DMS153 treated with DMSO at 0.1 percent for 48 hours (cell line): Measurements from ENCODE around the gene MAP4K1.
A peak's percentile ranks its signal among the peaks of the same experiment; 100 is the strongest.
"Not testable (repeated sequence)": the region's sequence is repeated elsewhere in the genome, so short reads cannot be mapped to it uniquely, and the experiment has no call there.

Source experiments
- DNase-seq: peaks from one replicate; lab custom pipeline; 2025; ENCODE audit not compliant: unreplicated experiment; lab: John Stamatoyannopoulos, UW

The MAP4K1 gene

DNA sequence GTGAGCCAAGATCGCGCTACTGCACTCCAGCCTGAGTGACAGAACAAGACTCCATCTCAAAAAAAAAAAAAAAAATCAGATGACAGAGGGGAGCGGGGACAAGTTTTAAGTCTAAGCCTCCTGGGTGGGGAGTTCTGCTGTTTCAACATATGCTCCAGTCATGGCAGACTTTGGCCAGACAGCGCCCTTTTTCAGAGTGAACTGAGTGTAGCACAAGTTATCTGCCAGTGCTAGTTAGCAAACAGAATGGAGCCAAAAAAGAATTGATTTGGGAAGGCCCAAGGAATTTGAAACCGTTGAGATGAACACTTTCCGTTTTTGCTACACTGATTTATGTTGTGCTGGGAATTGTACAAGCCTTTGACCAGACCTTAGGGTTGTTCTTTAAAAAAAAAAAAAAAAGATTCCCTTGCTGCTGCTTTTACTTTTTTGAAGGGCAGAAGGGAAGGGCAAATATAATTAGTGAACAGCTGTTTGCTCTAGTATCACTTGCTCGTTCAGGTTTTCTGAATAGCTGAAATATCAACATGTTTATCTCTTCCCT, 35.3 kb upstream of the MAP4K1 start:
- DNase-seq, result no peak

- DNase-seq, result no peak
These were observed 33.3 kb upstream of the MAP4K1 start for GRCh38 chr19:38650911-38651584.

GRCh38 chr19:38650172-38650775, 32.5 kb upstream of the MAP4K1 start:
- no peak for DNase-seq

GRCh38 chr19:38649305-38650171, 31.8 kb upstream of the MAP4K1 start:
- no peak for DNase-seq

DNA sequence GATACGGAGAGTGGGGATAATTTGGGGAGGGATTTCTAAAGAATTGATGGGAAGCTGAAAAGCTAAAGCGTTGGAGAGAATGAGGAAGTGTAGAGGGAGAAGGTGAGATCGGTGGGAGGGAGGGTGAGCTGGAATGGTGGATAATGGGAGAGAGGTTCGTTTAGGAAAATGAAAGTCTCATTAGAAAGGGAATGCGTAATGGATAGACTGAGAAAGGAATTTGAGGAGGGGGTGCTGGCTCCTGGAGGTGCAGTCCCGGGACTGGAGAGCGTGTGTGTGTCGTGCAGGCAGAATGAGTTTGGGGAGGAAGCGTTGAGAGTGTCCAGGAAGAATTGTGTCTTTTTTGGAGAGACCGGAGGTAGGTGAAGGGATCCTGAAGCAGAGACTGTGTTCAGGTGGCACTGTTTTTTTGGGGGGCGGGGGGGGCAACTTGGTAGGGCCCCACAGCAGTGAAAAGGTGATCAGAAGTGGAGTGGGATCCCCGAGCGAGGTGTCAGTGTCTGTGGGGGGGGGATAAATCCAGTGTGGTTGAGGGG, 31.1 kb upstream of the MAP4K1 start:
- no peak for DNase-seq

DNA sequence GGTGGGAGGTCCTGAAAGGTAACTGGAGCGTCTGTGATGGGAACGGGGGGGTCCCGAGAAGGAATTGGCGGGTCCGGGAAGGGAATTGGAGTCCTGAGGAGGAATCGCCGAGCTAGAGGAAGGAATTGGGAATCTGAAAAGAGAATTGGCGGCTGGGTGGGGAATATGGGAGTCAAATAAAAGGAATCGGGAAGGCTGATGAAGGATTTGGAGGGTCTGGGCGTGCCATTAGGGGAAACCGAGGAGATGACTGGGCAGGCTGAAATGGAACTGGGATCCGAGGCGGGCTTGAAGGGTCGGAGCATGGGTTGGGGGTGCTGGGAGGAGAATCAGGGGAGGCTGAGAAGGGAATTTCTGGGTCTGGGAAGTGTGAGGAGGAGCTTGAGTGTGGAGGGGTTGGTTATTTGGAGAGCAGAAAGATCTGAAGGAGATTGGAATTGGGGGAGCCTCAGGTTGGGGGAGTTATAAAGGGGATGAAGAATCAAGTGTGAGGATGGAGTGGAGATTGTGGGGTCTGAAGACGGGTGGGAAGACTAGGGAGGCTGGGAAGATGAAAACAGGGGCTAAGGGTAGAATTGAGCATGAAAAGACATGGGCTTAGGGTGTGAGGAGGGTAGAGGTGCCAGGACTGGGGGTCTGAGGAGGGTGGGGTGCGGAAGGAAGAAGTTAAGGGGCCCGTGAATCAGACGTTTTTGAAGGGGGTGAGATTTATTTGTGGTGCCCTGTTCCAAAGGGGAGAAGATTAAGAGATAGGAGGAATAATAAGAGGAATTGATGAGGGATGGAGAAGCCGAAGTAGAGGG, 30.4 kb upstream of the MAP4K1 start:
- DNase-seq, result no peak

DNA sequence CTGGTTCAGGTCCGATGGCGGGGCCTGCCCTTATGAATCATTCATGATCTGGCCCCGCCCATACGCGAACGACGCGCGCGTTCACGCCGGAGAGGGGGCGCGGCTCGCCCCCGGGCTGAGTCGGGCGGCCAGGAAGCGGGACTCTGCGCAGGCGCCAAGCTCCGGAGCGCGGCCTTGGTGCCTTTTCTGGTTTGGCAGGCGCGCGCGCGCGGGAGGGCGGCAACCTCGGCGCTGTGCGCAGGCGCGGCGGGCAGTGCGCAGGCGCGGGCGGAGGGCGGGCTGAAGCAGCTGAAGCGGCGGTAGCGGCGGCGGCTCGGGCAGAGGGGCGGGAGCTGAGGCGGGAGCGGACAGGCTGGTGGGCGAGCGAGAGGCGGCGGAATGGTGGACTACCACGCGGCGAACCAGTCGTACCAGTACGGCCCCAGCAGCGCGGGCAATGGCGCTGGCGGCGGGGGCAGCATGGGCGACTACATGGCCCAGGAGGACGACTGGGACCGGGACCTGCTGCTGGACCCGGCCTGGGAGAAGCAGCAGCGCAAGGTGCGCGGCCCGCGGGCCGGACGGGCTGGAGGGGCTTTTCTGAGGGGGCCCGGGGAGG, 29.7 kb upstream of the MAP4K1 start, which contains the start of gene ACTN4:
TSS of gene ACTN4 (plus strand) at position 282 of the 598 bp plus-strand sequence. CDS start at position 379, 97 bp downstream.
- peak; percentile 93 for DNase-seq

- no peak for DNase-seq
These were observed 27.0 kb upstream of the MAP4K1 start for GRCh38 chr19:38644719-38645118.

DNA sequence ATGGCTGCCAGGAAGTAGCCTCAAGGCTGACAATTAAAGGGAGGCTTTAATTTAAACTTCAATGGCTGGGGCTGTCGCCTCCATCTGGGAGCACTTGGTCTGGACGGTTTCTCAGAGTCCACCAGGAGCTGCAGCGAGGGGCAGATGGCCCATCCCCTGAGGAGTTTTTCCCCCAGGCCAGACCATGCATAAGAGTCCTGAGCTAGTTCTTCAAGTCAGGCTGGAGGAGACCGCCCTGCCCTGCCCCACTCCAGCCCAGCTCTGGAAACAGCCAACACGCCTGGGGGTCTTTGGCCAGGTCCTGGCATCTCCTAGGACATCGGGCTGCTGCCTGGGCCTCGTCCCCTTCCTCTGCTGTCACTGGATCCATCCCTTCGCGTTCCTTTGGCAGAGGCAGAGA, 24.4 kb upstream of the MAP4K1 start:
- no peak for DNase-seq

DNA sequence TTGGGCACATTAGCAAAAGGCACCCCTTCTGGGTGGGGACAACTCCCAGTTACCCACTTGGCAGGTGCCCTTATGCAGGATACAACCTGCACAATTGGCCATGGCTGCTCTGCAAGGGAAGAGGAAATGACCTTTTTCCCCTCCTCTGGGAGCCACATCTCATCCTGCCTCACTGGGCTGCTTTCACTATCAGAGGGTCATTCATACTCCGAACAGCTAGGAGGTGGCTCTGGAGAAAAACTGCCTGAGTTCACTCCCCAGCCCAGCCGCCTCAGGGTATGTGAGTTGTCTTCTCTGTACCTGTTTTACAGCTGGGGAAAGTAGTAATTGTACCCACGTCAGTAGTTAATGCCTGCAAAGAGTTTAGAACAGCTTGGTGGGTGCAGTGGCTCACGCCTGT, 22.6 kb upstream of the MAP4K1 start:
- no peak for DNase-seq

DNA sequence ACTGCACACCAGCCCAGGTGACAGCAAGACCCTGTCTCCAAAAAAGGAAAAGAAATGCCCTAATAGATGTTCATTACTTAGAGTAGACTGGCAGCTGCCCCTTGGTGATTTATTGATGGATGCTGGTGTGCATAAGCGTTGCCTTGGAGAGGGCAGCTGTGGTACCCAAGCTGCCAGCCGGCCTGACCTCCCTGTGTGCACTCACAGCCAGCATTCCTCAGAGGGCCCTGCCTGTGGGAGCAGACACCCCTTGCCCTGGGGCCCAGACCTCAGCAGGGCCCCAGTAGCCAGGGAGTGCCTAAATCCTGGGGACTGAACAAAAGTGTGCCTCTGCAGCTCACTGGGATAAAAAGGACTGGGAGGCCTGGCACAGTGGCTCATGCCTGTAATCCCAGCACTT, 21.9 kb upstream of the MAP4K1 start:
- no peak for DNase-seq

- DNase-seq, result no peak
These were observed 20.7 kb upstream of the MAP4K1 start for GRCh38 chr19:38638461-38638860.

DNA sequence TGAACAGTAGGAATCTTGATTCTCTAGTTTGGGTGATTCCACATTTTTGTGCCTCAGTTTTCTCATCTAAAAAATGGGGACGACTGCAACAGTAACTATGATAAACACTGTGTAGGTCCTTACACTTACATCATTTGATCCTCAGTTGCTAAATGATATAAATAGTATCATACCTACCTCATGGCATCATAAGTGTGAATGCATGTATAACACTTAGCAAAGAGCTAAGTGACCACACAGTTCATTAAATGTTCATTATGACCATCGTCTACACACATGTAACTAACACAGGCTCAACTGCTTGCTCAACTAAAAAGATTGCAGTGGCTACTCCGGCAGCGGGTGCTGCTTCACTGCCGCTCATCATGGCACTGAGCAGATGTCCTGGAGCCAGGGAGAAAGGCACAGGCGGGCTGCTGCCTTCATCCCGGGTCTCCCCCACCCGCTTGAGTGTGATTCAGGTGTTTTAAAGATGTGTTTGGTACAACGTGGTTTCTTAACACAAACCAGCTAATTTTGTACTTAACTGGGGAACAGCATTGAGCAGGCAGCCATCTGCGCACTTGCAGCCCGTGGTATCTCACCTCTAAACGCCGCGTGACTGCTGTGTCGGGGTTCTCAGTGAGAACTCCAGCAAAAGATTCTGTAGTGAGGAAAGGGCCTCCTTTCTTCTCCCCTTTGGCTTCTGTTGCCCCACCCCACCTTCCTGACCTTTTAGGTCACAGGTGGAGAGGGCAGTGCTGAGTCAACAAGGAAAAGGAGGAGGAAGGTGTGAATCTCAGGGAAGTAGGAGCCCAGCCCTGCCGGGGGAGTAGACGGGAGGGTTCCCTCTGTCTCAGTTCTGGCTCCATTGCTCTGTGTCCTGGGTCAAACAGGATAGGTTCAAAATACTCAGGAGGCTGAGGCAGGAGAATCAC, 18.0 kb upstream of the MAP4K1 start:
- no peak for DNase-seq

DNA sequence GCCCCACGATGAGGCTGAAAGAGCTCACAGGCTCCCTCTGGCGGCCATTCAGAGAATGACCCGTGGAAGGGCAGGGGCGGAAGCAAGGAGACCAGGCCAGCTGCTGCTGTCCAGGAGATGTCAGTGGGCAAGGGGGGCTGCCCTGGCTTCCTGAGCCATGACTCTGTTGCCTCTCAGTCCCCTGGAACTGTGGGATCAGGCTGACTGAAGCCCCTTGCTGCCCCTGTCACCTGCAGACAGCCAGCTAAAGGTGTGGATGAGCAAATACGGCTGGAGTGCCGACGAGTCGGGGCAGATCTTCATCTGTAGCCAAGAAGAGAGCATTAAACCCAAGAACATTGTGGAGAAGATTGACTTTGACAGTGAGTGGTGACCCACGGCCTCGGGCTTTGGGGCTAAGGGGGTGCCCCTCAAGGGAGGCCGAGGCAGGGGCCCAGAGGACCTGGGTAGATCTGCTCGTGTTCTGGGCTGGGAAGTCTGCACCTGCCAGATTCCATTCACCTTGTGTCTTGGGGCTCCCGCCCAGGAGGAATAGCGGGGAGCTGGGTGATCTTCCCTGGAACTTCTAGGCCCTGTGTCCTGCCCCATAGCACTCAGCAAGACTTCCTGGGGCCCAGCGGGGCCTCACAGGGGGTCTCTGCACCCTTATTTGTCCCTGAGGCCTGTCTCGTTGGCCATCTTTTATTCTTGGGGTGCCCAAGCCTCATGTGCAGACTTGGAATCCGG, 17.2 kb upstream of the MAP4K1 start:
- no peak for DNase-seq

DNA sequence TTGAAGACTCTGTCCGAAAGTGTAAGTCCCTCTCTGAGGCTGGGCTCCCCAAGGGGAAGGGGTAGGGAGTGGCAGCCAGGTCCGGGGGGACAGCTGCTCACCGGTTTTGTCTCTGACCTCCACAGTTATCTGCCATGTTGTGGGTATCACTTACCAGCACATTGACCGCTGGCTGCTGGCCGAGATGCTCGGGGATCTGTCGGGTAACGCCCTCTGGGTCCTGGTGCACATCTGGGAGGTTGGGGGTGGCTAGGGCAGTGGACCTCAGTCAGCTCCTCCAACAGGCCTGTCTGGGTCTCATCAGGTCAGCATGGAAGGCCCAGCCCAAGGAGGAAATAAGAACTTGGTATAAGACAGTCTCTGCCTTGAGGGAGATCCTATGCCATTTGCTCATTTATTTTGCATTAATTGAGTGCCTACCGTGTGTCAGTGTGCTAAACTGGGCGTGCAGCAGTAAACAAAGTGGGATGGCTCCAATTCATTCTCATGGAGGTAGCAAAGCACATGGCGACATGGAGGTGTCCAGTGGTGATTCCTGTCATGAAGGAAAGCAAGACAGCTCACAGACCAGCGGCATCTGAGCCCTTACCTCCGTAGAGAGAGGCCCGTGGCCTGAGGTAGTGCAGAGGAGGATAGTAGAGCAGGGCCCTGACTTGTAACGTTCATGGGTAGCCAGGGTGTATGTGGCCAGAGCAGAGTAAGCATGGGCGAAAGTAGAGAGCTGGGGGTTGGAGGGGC, 14.9 kb upstream of the MAP4K1 start:
- DNase-seq, result no peak

GRCh38 chr19:38631811-38632475, 14.2 kb upstream of the MAP4K1 start:
- not testable (repeated sequence) for DNase-seq

DNA sequence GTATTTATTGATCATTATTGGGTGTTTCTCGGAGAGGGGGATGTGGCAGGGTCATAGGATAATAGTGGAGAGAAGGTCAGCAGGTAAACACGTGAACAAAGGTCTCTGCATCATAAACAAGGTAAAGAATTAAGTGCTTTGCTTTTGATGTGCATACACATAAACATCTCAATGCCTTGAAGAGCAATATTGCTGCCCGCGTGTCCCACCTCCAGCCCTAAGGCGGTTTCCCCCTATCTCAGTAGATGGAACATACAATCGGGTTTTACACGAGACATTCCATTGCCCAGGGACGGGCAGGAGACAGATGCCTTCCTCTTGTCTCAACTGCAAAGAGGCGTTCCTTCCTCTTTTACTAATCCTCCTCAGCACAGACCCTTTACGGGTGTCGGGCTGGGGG, 13.5 kb upstream of the MAP4K1 start:
- DNase-seq, result not testable (repeated sequence)
